DOHH2 (cell line): ENCODE data around the gene PLA2G6.
A peak's percentile ranks its signal among the peaks of the same experiment; 100 is the strongest.

ENCODE experiments used
- H3F3A ChIP-seq: fragments of 200-600 bp; sonication (generic), shearing (Covaris generic); 2 replicates; pipeline ENCODE4 v1.6.0; 2016; ENCODE audit warnings: antibody characterized with exemption, mild to moderate bottlenecking; ENCODE audit not compliant: control insufficient read depth, insufficient read depth
- H3K27ac ChIP-seq: fragments of 200-600 bp; sonication (generic); 2 replicates; pipeline ENCODE4 v1.5.1; 2014; ENCODE audit warnings: low read depth, mild to moderate bottlenecking, low read length, moderate library complexity
- H3K27me3 ChIP-seq: fragments of 200-600 bp; sonication (generic); 2 replicates; pipeline ENCODE4 v1.6.1; 2014; ENCODE audit warnings: mild to moderate bottlenecking, low read length, mixed read lengths; ENCODE audit not compliant: control insufficient read depth
- H3K36me3 ChIP-seq: fragments of 200-600 bp; sonication (generic); 2 replicates; pipeline ENCODE4 v1.6.1; 2014; ENCODE audit warnings: mild to moderate bottlenecking, low read length, moderate library complexity, mixed read lengths; ENCODE audit not compliant: control insufficient read depth
- H3K4me1 ChIP-seq: fragments of 200-600 bp; sonication (generic); 2 replicates; pipeline ENCODE4 v1.6.1; 2014; ENCODE audit warnings: mild to moderate bottlenecking, low read length, mixed read lengths; ENCODE audit not compliant: control insufficient read depth
- H3K4me2 ChIP-seq: fragments of 200-600 bp; sonication (generic); 2 replicates; pipeline ENCODE4 v1.6.0; 2014; ENCODE audit warnings: mild to moderate bottlenecking, low read length, moderate library complexity
- H3K4me3 ChIP-seq: fragments of 200-600 bp; sonication (generic); 2 replicates; pipeline ENCODE4 v1.5.1; 2014; ENCODE audit warnings: mild to moderate bottlenecking, low read length, mixed read lengths
- H3K79me2 ChIP-seq: fragments of 200-600 bp; sonication (generic); 2 replicates; pipeline ENCODE4 v1.6.1; 2014; ENCODE audit warnings: mild to moderate bottlenecking, low read length, mixed read lengths; ENCODE audit not compliant: control insufficient read depth
- H3K9me2 ChIP-seq: fragments of 200-600 bp; sonication (generic); replicated peaks from 2 replicates; pipeline ENCODE4 v1.6.1; 2014; ENCODE audit warnings: mild to moderate bottlenecking, low read length, mixed read lengths; ENCODE audit not compliant: control insufficient read depth
- H3K9me3 ChIP-seq: fragments of 200-600 bp; sonication (generic); 2 replicates; pipeline ENCODE4 v1.6.1; 2014; ENCODE audit warnings: antibody characterized with exemption, low read length, mixed read lengths; ENCODE audit not compliant: control insufficient read depth, insufficient read depth
- H4K20me1 ChIP-seq: fragments of 200-600 bp; sonication (generic); 2 replicates; pipeline ENCODE4 v1.6.0; 2014; ENCODE audit warnings: low read depth, mild to moderate bottlenecking, antibody characterized with exemption, low read length, moderate library complexity; ENCODE audit not compliant: control insufficient read depth, insufficient read depth
- CTCF ChIP-seq: fragments of 200-600 bp; sonication (generic); IDR thresholded peaks from one replicate; pipeline ENCODE4 v1.5.1; 2014; ENCODE audit warnings: antibody characterized with exemption, mild to moderate bottlenecking, low read depth, low read length; ENCODE audit not compliant: poor library complexity, severe bottlenecking
- EZH2phosphoT487 ChIP-seq: fragments of 200-600 bp; sonication (generic); IDR thresholded peaks from 2 replicates; pipeline ENCODE4 v1.6.1; 2017; ENCODE audit warnings: borderline replicate concordance, mild to moderate bottlenecking, antibody characterized with exemption, low read length, moderate library complexity, mixed read lengths

The PLA2G6 gene

GRCh38 chr22:38115423-38116205 is 66.0 kb downstream of the PLA2G6 start:
- H3K4me2 ChIP-seq = no peak overlapping the region
- H3K9me3 ChIP-seq = no peaks in the 10 kb centered on the region
- no peaks in the 10 kb centered on the region for H3K27me3 ChIP-seq
- no peaks in the 10 kb centered on the region for H3K9me2 ChIP-seq
- H3F3A ChIP-seq = no peaks in the 10 kb centered on the region
- TF ChIP-seq CTCF (no peak), EZH2phosphoT487 (no peak)
- H3K4me1 ChIP-seq = no peaks in the 10 kb centered on the region
- no peak overlapping the region for H3K27ac ChIP-seq
- no peaks in the 10 kb centered on the region for H4K20me1 ChIP-seq
- no peak overlapping the region for H3K4me3 ChIP-seq
- no peaks in the 10 kb centered on the region for H3K36me3 ChIP-seq
- no peaks in the 10 kb centered on the region for H3K79me2 ChIP-seq

- TF ChIP-seq CTCF (peak; percentile 93), EZH2phosphoT487 (no peak)
- Histone ChIP-seq H3K27me3 (no peaks in the 10 kb centered on the region), H3K4me1 (no peaks in the 10 kb centered on the region), H3K9me3 (no peaks in the 10 kb centered on the region), H3K9me2 (no peaks in the 10 kb centered on the region), H3K27ac (no peak overlapping the region), H3K79me2 (no peaks in the 10 kb centered on the region), H3F3A (no peaks in the 10 kb centered on the region), H3K4me3 (no peak overlapping the region), H3K36me3 (no peaks in the 10 kb centered on the region), H4K20me1 (no peaks in the 10 kb centered on the region), H3K4me2 (no peak overlapping the region)
These were observed 66.9 kb downstream of the PLA2G6 start for GRCh38 chr22:38114484-38115398.

- H3K9me3 ChIP-seq = no peaks in the 10 kb centered on the region
- no peaks in the 10 kb centered on the region for H3K36me3 ChIP-seq
- H3K4me1 ChIP-seq = no peaks in the 10 kb centered on the region
- no peaks in the 10 kb centered on the region for H3F3A ChIP-seq
- H3K27me3 ChIP-seq = no peaks in the 10 kb centered on the region
- no peaks in the 10 kb centered on the region for H3K9me2 ChIP-seq
- no peak overlapping the region for H3K27ac ChIP-seq
- TF ChIP-seq EZH2phosphoT487 = no peak
- TF ChIP-seq CTCF = no peak
- no peak overlapping the region for H3K4me3 ChIP-seq
- no peak overlapping the region for H3K4me2 ChIP-seq
- H3K79me2 ChIP-seq = no peaks in the 10 kb centered on the region
- no peaks in the 10 kb centered on the region for H4K20me1 ChIP-seq
These were observed 69.2 kb downstream of the PLA2G6 start for GRCh38 chr22:38112381-38112780.
